GM21619 (cell line): ENCODE data around the gene PCK1.

Source experiments
- ATAC-seq: cut with Tn5 transposase; IDR thresholded peaks from one replicate; pipeline ENCODE4 v1.9.1; 2021; ENCODE audit not compliant: unreplicated experiment

The PCK1 gene

GRCh38 chr20:57600320-57601210 lies 39.7 kb downstream of the PCK1 start:
- no peak for ATAC-seq

- no peak for ATAC-seq
Observed at GRCh38 chr20:57601211-57601570, 40.3 kb downstream of the PCK1 start.

- no peak for ATAC-seq
Observed at GRCh38 chr20:57601737-57602136, 40.8 kb downstream of the PCK1 start.

GRCh38 chr20:57603120-57603519 lies 42.2 kb downstream of the PCK1 start:
- ATAC-seq, result no peak

- no peak for ATAC-seq
Observed at GRCh38 chr20:57605045-57605444, 44.1 kb downstream of the PCK1 start.

GRCh38 chr20:57605878-57606277 lies 45.0 kb downstream of the PCK1 start:
- ATAC-seq, result no peak

GRCh38 chr20:57608516-57608915 lies 47.6 kb downstream of the PCK1 start:
- ATAC-seq, result no peak

GRCh38 chr20:57609086-57609841 lies 48.4 kb downstream of the PCK1 start:
- ATAC-seq, result no peak

GRCh38 chr20:57609842-57610167 lies 48.9 kb downstream of the PCK1 start:
- no peak for ATAC-seq

GRCh38 chr20:57610261-57610952 lies 49.5 kb downstream of the PCK1 start:
- no peak for ATAC-seq

- ATAC-seq, result no peak
Observed at GRCh38 chr20:57611586-57612311, 50.8 kb downstream of the PCK1 start.

- ATAC-seq, result no peak
Observed at GRCh38 chr20:57612436-57612835, 51.5 kb downstream of the PCK1 start.

- ATAC-seq, result no peak
Observed at GRCh38 chr20:57612916-57613315, 52.0 kb downstream of the PCK1 start.

- no peak for ATAC-seq
Observed at GRCh38 chr20:57613481-57613921, 52.6 kb downstream of the PCK1 start.

GRCh38 chr20:57614490-57615444 lies 53.9 kb downstream of the PCK1 start:
- no peak for ATAC-seq

GRCh38 chr20:57615445-57615811 lies 54.5 kb downstream of the PCK1 start:
- no peak for ATAC-seq

GRCh38 chr20:57616143-57616951 lies 55.4 kb downstream of the PCK1 start:
- ATAC-seq, result no peak

GRCh38 chr20:57617079-57617795 lies 56.3 kb downstream of the PCK1 start:
- ATAC-seq, result no peak
